Jurkat, Clone E6-1 (cell line): ENCODE measurements around the gene ADGRL3.

ENCODE experiments used
- DNase-seq: peaks from one replicate; pipeline ENCODE4 v3.0.0-alpha.2; 2011; ENCODE audit warnings: low read depth, low spot score
- H3K4me3 ChIP-seq: 2 replicates; pipeline ENCODE4 v1.5.1; 2011; ENCODE audit warnings: mild to moderate bottlenecking, low read length, control low read depth, moderate library complexity

ADGRL3 gene

DNA sequence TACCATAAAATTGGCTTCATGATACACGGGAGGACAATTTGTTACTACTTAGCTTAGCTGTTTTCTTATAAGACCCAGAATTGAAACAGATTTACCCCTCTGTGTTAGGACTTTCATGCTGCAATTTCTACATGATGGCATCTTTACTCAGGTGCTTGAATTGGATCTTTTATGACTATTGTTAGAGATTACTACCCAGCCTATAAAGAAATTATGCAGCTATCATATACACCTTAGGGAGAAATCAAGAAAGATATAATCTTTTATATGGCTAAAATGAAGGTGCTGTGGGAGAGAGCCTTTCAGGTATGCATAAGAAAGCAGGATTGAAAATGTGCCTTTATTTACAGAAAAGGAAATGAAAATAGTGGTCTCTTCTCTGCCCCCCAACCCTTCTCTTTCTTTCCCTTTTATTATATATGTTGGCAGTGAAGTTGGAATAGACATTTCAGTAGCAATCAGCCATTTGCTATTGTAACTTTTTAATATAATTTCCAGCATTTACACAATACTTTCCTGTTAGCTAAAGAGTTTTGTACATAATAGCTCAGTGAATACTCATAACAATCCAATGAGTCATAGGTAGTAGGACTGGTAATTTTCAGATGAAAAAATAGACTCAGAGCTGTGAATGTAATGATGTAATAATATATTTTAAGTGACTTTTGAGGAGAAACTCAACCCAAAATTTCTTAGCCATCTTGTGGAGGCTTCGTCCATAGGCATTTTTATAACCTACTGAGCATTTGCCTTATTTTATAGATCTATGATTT, 311.8 kb downstream of the ADGRL3 start:
- H3K4me3 ChIP-seq = no peak overlapping the region
- DNase-seq = no peak

DNA sequence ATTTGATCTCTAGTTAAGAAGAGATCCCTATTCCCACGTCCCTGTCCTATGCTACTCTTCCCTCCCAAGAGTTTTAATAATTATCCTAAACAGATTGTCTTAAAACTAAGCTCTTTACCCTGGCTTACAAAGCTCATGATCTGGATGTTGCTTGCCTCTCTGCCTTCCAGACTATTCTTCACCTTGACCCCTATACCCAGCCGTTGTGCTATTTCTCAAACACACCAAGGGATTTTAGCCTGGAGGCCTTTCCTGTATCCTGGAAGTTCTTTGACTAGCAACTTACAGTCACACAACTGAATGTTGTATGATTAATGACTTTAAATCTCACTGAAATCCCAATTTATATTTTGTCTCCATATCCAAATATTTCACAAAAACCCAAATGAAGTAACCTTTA, 314.9 kb downstream of the ADGRL3 start:
- no peak for DNase-seq

DNA sequence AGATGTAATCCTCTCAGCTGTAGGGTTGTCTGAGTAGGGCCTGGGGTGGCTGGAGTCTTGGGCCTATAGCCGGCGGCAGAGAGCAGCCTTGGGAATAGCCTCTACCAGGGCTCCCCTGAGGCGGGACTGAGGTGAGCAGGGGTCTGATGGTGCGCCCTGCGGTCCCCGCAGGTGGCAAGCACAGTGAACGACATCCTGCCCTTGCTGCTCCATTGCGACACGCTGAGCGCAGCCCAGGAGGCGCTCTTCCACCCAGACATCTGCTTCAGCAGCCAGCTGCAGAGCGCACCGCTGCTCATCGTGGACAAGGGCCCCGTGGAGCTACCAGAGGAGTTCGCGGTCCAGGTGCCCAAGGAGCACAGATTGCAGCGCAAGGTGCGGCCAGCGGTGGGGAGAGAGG, 317.0 kb downstream of the ADGRL3 start:
- no peak overlapping the region for H3K4me3 ChIP-seq
- DNase-seq = no peak

More for the DNA sequence above, 314.9 kb downstream of the ADGRL3 start:
- no peak overlapping the region for H3K4me3 ChIP-seq

DNA sequence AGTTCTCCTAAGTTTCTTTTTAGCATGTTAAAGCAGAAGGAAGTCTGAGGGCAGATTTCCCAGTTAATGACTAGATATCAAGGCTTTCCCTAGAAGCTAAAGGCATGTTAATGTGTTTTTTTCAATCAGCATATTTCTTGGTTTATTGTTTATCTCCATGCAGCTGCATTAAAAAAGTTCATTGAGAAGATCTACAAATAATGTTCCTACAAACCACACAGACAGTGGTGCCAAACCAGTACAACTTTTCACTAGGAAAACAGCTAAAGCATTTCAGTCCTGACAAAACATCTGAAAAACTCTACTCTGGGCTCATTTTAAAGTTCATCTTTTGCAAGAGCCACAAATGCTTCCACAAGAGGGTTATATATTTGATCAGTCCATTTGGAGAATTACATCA, 320.0 kb downstream of the ADGRL3 start:
- DNase-seq = no peak
- H3K4me3 ChIP-seq = no peak overlapping the region

DNA sequence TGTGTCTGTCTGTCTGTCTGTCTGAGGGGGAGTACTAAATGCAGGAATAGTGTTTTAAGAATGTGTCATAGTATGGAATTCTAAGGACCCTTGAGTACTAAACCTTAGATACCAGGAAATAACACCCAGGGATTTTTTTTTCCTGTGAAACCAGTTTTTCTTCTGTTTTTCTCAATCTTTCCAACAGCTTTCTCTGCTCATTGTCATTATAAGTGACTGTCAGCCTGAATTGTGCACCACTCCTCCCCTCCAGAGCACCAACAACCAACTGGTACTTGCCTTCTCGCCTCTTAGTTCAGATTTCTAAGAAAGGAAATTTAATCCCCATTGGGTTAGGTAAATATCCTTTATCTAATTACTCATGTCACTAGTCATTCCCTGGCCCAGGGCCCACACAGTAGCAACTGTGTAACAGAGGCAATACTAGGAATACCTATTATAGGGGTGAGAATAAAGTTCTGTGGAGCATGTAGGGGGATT, 320.6 kb downstream of the ADGRL3 start:
- no peak overlapping the region for H3K4me3 ChIP-seq
- no peak for DNase-seq

DNA sequence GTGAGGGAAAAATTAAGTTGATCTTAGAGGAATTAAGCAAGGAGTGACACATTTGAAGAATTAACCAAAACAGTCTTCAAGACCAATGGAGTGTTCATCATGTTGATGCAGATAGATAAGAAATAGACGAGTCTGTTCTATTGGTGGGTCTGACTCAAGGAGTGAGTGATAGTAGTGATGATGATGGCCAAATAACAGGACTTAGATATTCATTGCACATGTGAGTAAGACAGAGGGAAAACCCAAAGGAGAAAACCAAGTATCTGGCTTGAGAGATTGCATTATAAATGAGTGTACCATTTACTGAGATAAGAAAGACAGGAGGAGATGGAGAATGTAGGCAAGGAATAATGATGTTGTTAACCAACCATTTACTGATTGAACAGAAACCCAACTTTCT, 321.3 kb downstream of the ADGRL3 start:
- H3K4me3 ChIP-seq = no peak overlapping the region
- DNase-seq = no peak

DNA sequence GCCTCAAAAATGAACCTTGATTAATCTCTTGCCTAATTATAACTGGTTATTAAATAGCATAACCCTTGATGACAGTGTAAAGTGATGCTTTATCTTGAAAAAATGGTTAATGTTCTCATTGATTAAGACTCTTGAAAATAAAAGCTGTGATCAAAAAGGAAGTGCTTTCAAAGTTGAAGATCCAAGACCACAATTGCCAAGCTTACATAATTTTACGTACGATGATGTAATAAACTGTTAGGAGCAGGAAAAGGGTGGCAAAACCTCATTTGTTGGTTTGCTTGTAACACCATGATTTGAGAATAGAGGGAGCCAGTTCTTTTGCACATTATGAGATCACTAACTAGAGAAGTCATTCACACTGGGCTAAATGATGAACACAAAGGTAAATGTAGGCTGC, 322.2 kb downstream of the ADGRL3 start:
- no peak for DNase-seq
- H3K4me3 ChIP-seq = no peak overlapping the region

DNA sequence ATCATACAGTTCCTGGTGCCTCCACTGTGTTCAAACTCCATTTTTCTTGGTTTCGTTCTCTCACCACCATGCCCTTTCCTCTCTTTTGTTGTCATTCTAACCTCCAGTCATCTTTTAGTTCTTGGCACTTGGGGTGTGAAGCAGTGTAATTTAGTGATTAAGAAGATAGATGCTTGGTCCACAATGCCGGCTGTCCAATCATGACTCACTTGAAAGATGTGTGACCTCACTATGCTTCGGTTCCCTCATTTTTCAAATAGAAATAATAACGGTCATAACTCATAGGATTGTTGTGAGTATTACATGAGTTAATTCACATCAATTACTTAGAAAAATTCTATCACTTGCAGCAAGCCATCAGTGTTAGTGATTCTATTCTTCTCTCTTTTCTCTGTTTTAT, 327.8 kb downstream of the ADGRL3 start:
- no peak overlapping the region for H3K4me3 ChIP-seq
- DNase-seq = no peak

DNA sequence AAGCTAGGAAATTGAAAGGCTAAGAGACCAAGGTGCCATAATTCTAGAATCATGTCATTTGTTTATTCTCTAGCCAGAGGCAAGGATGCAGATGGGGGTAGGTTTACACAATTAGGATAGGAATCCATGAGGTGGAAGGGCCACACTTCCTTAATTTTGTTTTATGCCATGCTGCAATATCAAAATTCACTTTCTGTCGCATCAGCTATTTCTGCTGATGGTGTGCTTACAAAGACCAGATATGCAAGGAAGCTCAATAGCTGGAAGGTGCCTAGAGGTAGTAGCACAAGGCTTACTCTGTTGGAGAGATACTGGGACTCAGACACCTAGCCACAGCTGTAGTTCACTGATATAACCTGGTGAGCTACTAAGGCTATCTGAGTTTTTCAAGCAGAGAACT, 328.5 kb downstream of the ADGRL3 start:
- no peak overlapping the region for H3K4me3 ChIP-seq
- DNase-seq = no peak

DNA sequence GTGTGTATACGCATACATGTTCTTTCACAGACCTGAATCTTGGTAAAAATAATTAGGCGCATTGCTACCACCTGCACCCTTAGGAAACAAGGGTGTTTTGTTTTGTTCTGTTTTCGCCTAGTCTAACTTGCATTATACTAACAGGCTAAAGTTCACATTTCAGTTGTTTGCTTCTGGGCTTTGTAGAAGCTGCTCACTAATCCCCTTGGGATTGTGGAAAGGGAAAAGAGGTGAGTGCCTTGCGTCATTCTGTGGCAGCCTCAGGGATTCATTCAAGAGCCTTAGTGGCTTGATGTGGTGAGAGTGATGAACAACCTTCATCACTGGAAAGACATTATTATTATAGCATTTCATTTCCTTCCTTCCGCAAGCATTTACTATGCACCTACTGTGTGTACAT, 331.1 kb downstream of the ADGRL3 start:
- DNase-seq = no peak
- H3K4me3 ChIP-seq = no peak overlapping the region

DNA sequence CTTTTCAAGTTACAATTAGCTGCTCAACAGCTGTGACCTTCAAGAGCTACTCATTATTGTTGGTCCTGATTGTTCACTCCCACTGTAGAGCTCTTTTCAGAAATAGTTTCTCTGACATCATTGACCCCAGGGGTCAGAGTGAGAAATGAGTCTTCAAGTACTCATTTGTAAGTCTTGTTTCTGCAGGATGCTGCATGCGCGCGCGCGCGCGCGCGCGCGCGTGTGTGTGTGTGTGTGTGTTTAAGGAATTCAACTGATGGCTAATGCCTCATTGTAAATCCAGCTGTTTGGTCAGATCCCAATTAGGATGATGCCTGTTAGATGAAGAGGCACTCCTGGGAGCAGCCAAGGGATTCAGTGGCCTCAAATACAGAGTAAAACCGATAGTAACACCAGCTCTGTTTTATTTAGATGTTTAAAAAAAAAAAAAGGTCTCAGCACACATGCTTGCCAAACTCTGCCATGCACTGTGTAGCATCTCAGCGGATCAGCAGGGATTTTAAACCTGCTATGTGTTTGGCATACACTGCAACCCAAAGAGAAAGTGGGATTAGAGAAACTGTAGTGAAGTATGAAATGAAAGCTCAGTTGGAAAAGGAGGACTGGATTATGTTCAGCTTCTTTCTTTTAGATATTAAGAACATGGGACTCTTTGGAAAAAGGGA, 332.3 kb downstream of the ADGRL3 start:
- DNase-seq = no peak

DNA sequence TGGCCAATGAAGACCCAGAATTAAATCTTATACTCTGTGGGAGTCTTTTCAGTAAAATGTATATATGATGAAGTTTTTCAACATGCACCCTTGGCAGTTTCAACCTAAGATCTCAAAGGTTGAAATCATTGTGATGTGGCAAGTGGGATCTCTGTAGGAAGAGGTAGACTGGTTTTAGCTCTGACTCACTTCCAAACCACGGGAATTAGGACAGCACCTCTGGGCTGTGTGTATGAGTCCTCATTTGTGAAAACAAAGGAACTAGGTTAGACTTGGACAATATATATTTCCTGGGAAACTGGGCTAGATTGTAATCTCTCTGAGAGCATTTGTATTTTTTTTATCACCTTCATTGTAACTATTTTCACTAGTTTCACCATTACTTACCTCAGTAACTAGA, 333.0 kb downstream of the ADGRL3 start:
- DNase-seq = no peak

More for the DNA sequence above, 332.3 kb downstream of the ADGRL3 start:
- H3K4me3 ChIP-seq = no peak overlapping the region

DNA sequence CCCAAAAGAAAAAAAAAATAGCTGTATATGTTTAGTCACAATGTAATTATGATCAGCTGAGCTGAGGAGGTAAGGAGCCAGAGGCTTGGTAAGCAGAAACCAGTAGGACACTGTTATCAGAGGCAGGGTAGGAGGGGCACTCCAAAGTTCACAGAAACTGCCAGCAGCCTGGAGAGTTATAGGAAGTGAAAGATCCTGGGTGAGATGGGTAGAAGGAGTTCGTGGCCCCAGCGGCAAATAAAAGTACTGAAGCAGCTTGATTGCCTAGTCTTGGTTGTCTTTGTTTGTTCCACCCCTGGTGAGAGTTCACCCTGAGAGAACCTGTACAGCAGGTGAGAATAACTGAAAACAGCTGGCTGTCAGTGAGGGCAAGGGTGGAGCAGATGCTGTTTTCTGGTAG, 340.8 kb downstream of the ADGRL3 start:
- DNase-seq = no peak

More for the DNA sequence above, 333.0 kb downstream of the ADGRL3 start:
- H3K4me3 ChIP-seq = no peak overlapping the region

DNA sequence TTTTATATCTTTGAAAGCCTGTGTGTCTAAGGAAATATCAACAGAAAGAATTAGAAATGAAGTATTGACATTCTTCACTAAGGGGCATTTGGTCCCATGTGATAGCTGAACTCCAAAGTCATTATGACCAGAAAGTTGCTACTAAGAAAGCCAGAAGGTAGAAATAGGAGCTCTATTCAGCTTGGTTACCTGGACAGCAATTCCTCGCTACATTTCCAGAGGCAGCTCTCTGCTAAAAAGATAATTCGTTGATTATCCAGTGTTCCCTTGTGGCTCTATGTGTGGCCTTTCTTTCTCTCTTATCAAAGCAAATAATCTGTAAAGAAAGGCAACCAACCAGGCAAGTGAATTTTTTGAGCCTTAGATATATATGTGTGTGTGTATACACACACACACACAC, 341.3 kb downstream of the ADGRL3 start:
- no peak overlapping the region for H3K4me3 ChIP-seq
- DNase-seq = no peak

More for the DNA sequence above, 340.8 kb downstream of the ADGRL3 start:
- H3K4me3 ChIP-seq = no peak overlapping the region

DNA sequence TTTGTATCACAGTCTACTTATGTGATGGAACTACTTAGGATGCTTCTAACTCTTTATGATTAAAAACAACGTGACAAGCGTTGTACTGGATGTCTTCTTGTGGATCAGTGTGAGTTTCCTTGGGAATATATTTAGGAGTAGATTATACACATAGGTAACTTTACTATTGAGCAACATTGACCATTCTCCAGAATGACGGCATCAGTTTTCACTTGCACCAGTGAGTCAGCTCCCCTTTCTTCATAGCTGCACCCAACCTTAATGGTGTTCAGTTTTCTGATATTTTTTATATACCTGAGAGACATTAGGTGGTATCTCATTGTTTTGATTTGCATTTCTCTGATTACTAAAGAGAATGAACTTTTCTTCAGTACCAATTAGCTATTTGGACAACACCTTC, 343.9 kb downstream of the ADGRL3 start:
- no peak for DNase-seq
- H3K4me3 ChIP-seq = no peak overlapping the region

DNA sequence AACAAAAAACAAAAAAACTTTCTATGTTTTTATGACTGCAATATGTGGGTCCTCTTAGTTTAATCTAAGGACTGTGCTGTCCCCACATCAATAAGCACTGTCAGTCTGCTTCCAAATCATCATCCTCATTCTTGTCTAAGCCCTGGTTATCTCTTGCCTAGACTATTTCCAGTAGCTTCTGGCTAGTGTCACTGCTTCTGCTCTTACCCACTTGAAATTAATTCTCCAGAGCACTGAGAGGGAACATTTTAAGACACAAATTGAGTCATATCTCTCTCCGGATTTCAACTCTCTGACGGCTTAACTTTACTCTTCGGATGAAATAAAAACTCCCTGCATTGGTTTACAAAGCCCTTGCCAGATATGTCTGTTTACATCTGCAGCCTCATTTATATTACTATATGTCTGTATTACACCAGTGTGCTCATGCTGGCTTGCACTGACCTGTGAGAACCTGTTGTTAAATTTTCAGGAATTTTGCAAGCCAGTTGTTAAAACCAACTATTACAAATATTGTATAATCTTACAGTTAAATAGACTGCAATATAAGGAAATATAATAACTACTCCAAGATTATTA, 345.9 kb downstream of the ADGRL3 start:
- H3K4me3 ChIP-seq = no peak overlapping the region
- no peak for DNase-seq

DNA sequence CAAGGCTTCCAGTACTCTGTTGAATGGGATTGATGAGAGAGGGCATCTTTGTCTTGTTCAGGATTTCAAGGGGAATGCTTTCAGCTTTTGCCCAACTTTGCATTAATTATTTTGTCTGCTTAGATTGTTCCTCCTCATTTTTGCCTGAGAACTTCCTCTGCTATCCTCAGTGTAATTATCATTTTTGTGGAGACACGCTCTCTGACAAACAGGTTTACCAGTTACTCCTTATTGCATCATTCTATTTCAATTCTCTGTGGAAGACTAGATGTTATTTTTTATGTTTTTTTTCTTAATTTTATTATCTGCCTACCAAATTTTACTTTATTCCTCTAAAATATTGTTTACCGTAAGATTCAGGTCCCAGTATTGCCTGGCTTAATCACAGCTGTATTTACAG, 349.2 kb downstream of the ADGRL3 start:
- H3K4me3 ChIP-seq = no peak overlapping the region
- no peak for DNase-seq

DNA sequence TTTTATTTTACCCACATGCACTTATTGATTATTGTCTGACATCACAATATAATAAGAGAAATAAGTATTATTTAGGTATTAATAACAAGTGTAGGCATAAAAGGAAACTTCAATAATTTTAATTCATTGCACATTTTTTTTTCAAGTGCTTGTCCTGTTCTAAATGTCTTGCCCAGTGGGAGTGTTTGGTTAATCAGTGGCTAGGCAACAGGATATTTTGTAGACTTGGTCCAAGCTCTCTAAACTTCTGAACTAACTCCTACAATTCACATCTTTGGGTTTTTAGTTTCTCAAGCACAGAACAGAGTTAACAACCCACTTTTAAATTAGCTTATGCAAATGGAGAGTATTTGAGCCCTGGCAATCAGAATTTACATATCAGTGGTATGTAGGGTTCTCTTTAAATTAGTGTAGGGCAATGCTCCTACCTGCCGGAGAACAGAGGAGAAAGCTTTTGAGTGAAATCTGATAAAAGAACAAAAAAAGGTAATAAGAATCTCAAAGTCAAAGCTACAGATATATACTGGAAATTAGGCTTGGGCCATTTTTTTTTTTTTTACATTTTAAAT, 353.5 kb downstream of the ADGRL3 start:
- DNase-seq = no peak
- no peak overlapping the region for H3K4me3 ChIP-seq

DNA sequence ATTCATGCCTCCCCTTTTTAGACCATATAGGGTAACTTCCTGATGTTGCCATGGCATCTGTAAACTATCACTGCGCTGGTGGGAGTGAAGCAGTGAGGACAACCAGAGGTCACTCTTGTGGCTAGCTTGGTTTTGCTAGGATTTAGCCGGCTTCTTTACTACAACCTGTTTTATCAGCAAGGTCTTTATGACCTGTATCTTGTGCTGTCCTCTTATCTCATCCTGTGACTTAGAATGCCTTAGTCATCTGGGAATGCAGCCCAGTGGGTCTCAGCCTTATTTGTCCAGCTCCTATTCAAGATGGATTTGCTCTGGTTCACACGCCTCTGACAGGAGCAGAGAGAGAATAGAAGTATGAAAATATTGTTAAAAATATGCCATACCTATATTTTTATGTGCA, 355.7 kb downstream of the ADGRL3 start:
- no peak for DNase-seq
- no peak overlapping the region for H3K4me3 ChIP-seq

DNA sequence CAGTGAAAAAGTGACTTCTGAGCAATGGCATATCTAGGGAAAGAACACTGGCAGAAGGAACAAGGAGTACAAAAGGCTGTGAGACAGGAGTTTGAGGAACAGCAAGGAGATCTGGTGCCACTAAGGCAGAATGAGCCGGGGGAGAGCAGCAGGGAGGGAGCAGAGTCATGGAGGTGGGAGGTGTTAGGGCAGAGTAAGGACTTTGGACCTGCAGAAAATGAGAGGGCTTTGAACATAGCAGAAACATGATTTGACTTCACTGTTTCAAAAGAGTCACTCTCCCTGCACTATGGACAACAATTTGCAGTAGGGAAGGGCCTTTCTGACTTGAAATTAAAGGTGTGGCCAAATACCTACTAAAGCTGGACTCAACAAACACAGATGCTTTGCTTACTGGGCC, 356.2 kb downstream of the ADGRL3 start:
- no peak overlapping the region for H3K4me3 ChIP-seq
- no peak for DNase-seq
